Activated CD4-positive, CD25-positive, alpha-beta regulatory T cell treated with anti-CD3 and anti-CD28 coated beads, Interleukin-2, amount 50 U/mL, for 72 hours (primary cell): Measurements from ENCODE around the gene PRADC1.
A peak's percentile ranks its signal among the peaks of the same experiment; 100 is the strongest.

Experiments
- DNase-seq: peaks from one replicate; pipeline ENCODE4 v3.0.0; 2021

The PRADC1 gene

GRCh38 chr2:73233932-73234832 is 1.1 kb upstream of the PRADC1 start, which contains the start of gene CCT7:
CCT7 (plus strand) TSS chr2:73234308; CDS start chr2:73234379, 71 bp downstream.
- DNase-seq = peak; percentile 79

DNA sequence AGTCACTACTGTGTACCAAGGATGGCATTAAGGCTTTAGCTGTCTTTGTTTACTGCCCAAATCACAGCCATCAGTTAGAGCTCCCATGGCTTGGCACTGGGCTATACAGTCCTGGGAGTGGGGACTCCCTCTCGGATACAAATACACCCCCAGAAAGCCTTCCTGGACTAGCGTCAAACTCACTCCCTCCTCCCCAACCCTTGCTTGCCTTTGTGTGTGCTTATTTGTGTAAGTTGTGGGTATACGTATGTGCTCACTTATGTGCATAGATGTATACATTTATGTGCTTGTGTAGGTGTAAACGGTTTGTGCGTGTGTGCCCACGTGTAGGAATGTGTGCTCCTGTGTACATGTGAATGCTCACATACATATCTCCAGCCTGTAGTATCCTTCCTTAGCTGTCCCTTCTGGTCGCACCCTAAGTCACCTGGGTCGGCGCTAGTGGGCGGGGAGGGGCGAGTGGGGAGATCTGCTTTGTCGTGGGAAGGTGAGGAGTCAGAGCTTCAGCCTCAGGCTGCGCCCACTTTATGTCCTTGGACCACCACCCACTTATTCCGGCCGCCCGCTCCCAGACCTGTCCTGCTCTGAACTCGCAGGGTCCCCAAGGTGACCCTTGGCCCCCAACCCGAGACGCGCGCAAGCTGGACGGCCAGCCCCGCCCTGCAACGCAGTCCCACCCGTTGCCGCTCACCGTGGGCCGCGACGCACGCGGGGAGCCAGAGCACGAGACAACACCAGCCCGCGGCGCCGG is 461 bp downstream of the PRADC1 start:
- DNase-seq = no peak

- DNase-seq = no peak
These were observed 4.4 kb downstream of the PRADC1 start for GRCh38 chr2:73228631-73229030.

GRCh38 chr2:73227086-73227485 is 6.0 kb downstream of the PRADC1 start:
- no peak for DNase-seq

- DNase-seq = no peak
These were observed 7.3 kb downstream of the PRADC1 start for GRCh38 chr2:73225513-73226360.

GRCh38 chr2:73223821-73224220 is 9.2 kb downstream of the PRADC1 start:
- no peak for DNase-seq

GRCh38 chr2:73218298-73218697 is 14.7 kb downstream of the PRADC1 start:
- DNase-seq = no peak

DNA sequence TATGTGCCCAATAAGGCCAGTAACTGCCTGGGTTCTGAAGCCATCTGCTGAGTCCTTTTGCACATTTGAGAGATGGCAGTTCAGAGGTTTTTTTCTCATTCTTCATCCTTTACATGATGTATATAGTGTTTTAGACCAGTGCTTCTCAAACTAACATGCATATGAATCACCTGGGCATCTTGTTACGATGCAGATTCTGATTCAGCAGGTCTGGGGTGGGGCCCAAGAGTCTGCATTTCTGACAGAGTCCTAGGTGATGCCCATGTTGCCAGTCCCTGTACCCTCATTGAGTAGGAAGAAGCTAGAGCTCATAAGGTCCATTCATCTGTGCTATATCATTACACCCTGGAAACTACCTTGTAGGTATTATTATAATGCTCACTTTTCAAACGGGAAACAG is 15.2 kb downstream of the PRADC1 start:
- DNase-seq = no peak

GRCh38 chr2:73217160-73217559 is 15.9 kb downstream of the PRADC1 start:
- no peak for DNase-seq

GRCh38 chr2:73215254-73215653 is 17.8 kb downstream of the PRADC1 start:
- DNase-seq = no peak

DNA sequence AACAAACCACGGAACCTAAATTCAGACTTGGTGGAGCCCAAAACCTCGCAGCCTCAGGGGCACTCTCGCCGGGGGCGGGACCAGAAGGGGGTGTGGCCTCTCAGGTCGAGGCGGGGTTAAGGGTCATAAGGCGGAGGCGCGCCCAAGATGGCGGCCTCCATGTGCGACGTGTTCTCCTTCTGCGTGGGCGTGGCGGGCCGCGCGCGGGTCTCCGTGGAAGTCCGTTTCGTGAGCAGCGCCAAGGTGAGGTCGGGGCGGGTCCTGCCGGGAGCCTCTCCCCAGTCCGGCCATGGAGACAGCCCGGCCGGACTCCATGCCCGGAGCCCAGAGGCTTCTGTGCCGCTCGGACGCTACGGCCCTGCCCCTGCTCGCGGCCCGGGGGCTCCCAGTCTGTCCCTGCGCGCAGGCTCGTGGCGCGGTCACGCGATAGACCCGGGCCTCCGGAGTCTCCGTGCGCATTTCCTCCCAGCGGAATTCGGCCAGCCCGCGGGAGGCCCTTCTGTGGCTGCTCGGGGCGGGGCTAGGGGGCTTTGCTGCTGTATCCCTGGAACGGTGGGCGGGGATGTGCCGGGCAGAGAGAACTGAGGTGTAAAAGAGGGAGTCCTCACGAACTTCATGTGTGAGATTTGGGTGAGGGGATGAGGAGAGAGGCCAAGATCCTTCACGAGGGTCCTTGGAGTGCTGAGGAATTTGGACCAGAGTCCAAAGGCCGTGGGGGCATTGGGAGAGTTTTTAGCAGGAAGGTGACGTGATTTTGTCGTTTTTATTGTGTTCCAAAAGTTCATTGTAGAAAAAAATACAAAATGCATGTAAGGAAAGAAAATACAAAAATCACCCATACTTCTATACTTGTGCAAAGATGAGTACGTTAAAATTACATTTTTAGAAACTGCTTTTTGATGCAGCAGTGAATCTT is 18.7 kb downstream of the PRADC1 start, which contains the start of gene SMYD5:
Gene SMYD5 (plus strand): TSS at position 126 of the 916 bp plus-strand sequence. CDS start 22 bp downstream, at position 148.
- peak; percentile 95 for DNase-seq

- peak; percentile 78 for DNase-seq
These were observed 20.4 kb downstream of the PRADC1 start for GRCh38 chr2:73212448-73213176.

DNA sequence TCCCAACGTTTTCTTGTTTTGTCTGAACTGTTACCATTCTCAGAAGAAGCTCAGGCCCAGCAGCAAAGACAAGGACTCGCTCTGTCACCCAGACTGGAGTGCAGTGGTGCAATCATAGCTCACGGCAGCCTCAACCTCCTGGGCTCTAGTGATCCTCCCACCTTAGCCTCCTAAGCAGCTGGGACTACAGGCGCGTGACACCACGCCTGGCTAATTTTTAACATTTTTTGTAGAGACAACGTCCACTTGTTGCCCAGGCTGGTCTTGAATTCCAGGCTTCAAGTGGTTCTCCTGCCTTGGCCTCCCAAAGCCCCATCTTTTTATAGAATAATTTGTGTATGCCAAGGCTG is 21.0 kb downstream of the PRADC1 start:
- no peak for DNase-seq

DNA sequence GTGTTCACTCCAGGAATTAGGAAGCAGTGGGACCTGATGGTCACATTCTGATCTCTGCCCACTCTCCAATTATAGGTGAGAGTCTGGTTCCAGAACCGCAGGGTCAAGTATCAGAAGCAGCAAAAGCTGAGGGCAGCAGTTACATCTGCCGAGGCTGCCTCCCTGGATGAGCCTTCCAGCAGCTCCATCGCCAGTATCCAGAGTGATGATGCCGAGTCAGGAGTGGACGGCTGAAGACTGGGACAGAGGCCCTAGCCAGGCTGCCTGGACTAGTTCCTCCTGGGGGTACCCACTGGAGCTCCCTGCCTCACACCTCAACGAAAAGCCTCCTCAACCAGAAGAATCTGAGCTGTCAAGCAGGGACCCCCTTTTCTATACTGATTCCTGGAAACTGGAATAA is 22.3 kb downstream of the PRADC1 start:
- no peak for DNase-seq

- DNase-seq = no peak
These were observed 23.0 kb downstream of the PRADC1 start for GRCh38 chr2:73210019-73210418.

DNA sequence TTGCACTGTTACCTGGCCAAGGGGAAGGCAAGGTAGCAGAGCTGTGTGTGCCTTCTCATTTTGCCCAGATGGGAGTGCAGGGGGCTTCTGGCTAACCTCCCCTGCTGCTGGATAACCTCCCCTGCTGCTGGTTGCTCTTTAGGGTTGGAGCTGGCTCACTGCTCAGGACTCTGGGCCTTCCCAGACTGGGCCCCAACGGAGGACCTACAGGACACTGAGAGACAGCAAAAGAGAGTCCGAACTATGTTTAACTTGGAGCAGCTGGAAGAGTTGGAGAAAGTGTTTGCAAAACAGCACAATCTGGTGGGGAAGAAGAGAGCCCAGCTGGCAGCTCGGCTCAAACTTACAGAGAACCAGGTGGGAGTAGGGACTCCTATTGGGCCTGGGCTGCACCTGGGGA is 24.8 kb downstream of the PRADC1 start:
- DNase-seq = no peak

GRCh38 chr2:73205611-73206010 is 27.4 kb downstream of the PRADC1 start:
- DNase-seq = no peak

DNA sequence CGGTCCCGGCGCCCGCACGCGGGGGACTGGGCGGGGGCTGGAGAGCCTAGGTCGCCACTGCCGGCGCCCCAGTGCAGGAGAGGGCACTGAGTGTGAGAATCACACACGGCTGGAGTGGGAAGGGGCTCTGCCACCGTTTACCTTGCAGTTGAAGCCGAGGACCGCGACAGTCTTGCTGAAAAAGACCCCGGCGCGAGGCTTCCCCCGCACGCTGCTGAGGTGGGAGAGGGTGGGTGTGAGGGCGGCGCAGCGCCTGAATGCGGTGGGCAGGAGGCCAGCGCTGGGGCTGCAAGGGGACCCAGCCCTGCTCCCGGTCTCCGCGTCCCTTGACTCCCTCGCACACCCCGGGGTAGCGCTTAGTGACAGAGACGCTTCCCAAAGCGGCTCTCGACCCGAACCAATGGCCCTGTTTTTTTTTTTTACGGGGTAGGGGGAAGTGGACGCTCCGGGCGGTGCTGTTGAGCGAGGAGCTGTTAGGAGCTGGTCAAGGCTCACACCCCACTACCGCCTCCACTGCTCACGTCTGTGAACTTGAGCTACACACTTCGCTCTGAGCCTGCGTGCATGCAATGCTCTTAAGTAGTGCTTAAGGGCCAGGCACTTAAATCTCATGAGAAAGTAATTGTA is 29.9 kb downstream of the PRADC1 start:
- DNase-seq = no peak

DNA sequence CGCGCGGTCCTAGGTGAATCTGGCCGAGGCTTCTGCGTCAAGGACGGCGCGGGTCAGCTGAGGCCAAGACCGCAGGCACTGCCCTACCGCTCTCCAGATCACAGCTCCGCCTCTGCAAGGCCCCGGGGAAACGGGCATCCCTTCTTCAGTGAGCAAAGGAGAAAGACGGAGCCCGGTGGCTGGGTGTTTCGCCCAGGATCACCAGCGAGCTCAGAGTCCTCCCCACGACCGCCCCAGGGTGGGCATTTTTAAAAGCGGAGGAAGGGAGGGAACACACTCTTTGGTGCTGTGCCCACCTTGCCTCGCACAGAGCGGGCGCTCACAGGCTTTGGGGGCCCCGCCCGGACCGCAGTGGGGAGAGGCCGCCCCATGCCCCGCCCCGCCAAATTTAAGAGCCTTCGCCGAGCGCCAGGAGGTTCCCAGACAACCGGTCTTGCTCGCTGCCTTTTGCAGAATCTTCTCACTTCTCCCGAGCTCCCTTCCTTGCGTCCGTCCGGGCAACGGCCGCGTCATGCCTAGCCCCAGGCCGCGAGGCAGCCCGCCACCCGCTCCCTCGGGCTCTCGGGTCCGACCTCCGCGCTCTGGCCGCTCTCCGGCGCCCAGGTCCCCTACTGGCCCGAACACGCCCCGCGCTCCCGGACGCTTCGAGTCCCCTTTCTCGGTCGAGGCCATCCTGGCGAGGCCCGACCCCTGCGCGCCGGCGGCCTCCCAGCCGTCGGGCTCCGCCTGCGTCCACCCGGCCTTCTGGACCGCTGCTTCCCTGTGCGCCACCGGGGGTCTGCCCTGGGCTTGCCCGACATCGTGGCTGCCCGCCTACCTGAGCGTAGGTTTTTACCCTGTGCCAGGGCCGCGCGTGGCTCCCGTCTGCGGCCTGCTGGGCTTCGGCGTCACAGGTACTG is 30.6 kb downstream of the PRADC1 start, which contains the start of gene NOTO:
Gene NOTO (plus strand): TSS at position 419 of the 899 bp plus-strand sequence. CDS start 93 bp downstream, at position 512.
- DNase-seq = no peak
